Ishikawa (cell line): ENCODE measurements around the gene MYL10.

Experiments used
- CEBPB ChIP-seq: IDR thresholded peaks from 2 replicates; pipeline ENCODE4 v1.6.1; 2012
- CREB1 ChIP-seq: IDR thresholded peaks from 2 replicates; pipeline ENCODE4 v1.6.1; 2012; ENCODE audit warnings: low read depth
- EGR1 ChIP-seq: IDR thresholded peaks from 2 replicates; pipeline ENCODE4 v1.6.1; 2012
- EP300 ChIP-seq: IDR thresholded peaks from 2 replicates; pipeline ENCODE4 v1.6.1; 2012; ENCODE audit warnings: borderline replicate concordance
- FOXM1 ChIP-seq: IDR thresholded peaks from 2 replicates; pipeline ENCODE4 v1.6.1; 2012; ENCODE audit warnings: low read depth, borderline replicate concordance
- NFIC ChIP-seq: IDR thresholded peaks from 2 replicates; pipeline ENCODE4 v1.6.1; 2012
- RAD21 ChIP-seq: IDR thresholded peaks from 2 replicates; pipeline ENCODE4 v1.6.1; 2012; ENCODE audit warnings: low read depth
- TAF1 ChIP-seq: IDR thresholded peaks from 2 replicates; pipeline ENCODE4 v1.6.1; 2012; ENCODE audit warnings: low read depth, mild to moderate bottlenecking
- TCF12 ChIP-seq: IDR thresholded peaks from 2 replicates; pipeline ENCODE4 v1.6.1; 2012; ENCODE audit warnings: low read depth
- TEAD4 ChIP-seq: IDR thresholded peaks from 2 replicates; pipeline ENCODE4 v1.6.1; 2012
- YY1 ChIP-seq: IDR thresholded peaks from 2 replicates; pipeline ENCODE4 v1.6.1; 2012; ENCODE audit warnings: low read depth
- ZBTB7A ChIP-seq: IDR thresholded peaks from 2 replicates; pipeline ENCODE4 v1.6.1; 2012; ENCODE audit warnings: low read depth
- TF ChIP-seq, protein P1 (sequence below): IDR thresholded peaks from 2 replicates; pipeline ENCODE4 v1.6.1; 2012; ENCODE audit warnings: low read depth, mild to moderate bottlenecking
- TF ChIP-seq, protein P2 (sequence below): IDR thresholded peaks from 2 replicates; pipeline ENCODE4 v1.6.1; 2012
- TF ChIP-seq, protein P3 (sequence below): IDR thresholded peaks from 2 replicates; pipeline ENCODE4 v1.6.1; 2012

MYL10 gene

DNA sequence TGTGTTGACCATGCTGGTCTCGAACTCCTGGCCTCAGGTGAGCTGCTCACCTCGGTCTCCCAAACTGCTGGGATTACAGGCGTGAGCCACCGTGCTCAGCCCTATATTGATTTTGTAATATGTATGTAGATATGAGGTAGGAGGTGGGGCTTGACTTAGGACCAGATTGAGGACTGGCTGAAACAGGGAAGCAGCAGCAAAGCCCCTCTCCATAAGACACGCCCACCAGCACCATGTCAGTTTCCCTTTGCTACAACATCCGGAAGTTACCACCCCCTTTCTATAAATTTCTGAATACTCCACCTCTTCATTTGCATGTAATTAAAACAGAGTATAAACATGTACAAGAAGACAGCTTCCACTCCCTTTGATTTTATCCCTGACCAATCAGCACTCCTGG lies 47.9 kb upstream of the MYL10 start:
- no peak for TF ChIP-seq TCF12
- no peak for TF ChIP-seq ZBTB7A
- TF ChIP-seq YY1: no peak
- TF ChIP-seq RAD21: no peak
- TF ChIP-seq TAF1: no peak
- TF ChIP-seq, protein P1, sequence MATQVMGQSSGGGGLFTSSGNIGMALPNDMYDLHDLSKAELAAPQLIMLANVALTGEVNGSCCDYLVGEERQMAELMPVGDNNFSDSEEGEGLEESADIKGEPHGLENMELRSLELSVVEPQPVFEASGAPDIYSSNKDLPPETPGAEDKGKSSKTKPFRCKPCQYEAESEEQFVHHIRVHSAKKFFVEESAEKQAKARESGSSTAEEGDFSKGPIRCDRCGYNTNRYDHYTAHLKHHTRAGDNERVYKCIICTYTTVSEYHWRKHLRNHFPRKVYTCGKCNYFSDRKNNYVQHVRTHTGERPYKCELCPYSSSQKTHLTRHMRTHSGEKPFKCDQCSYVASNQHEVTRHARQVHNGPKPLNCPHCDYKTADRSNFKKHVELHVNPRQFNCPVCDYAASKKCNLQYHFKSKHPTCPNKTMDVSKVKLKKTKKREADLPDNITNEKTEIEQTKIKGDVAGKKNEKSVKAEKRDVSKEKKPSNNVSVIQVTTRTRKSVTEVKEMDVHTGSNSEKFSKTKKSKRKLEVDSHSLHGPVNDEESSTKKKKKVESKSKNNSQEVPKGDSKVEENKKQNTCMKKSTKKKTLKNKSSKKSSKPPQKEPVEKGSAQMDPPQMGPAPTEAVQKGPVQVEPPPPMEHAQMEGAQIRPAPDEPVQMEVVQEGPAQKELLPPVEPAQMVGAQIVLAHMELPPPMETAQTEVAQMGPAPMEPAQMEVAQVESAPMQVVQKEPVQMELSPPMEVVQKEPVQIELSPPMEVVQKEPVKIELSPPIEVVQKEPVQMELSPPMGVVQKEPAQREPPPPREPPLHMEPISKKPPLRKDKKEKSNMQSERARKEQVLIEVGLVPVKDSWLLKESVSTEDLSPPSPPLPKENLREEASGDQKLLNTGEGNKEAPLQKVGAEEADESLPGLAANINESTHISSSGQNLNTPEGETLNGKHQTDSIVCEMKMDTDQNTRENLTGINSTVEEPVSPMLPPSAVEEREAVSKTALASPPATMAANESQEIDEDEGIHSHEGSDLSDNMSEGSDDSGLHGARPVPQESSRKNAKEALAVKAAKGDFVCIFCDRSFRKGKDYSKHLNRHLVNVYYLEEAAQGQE: no peak
- TF ChIP-seq, protein P2, sequence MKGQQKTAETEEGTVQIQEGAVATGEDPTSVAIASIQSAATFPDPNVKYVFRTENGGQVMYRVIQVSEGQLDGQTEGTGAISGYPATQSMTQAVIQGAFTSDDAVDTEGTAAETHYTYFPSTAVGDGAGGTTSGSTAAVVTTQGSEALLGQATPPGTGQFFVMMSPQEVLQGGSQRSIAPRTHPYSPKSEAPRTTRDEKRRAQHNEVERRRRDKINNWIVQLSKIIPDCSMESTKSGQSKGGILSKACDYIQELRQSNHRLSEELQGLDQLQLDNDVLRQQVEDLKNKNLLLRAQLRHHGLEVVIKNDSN: no peak
- TF ChIP-seq, protein P3, sequence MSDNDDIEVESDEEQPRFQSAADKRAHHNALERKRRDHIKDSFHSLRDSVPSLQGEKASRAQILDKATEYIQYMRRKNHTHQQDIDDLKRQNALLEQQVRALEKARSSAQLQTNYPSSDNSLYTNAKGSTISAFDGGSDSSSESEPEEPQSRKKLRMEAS: no peak
- no peak for TF ChIP-seq EP300
- TF ChIP-seq NFIC: no peak
- TF ChIP-seq EGR1: no peak
- TF ChIP-seq CEBPB: no peak
- no peak for TF ChIP-seq CREB1
- no peak for TF ChIP-seq FOXM1
- no peak for TF ChIP-seq TEAD4

DNA sequence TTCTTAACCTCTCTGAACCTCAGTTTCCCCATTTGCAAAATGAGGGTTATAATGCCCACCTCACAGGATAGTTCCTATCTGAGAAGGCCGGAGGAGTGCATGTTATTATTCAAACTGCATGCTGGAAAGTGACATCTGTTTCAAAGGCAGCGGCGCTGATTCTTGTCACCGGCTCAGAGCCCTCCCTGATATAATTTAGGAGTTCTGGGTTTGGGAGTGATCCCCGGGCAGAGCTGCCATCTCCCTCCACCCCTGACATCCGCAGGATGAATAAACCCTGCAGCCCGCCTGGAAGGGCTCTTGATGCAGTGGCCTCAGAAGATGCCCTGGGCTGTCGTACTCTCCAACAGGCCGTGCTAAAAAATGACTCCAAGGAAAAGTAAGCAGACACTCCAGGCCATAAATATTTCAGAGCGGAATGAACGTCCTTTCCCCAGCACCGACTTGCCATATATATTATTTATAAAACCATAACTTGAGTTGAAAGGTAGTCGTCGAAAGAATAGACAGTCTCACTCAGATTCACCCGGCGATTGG lies 47.0 kb upstream of the MYL10 start:
- no peak for TF ChIP-seq CEBPB
- TF ChIP-seq TCF12: no peak
- TF ChIP-seq, protein P3: no peak
- TF ChIP-seq, protein P2: no peak
- no peak for TF ChIP-seq CREB1
- TF ChIP-seq FOXM1: no peak
- TF ChIP-seq NFIC: no peak
- TF ChIP-seq, protein P1: no peak
- TF ChIP-seq RAD21: no peak
- no peak for TF ChIP-seq TEAD4
- no peak for TF ChIP-seq EGR1
- no peak for TF ChIP-seq ZBTB7A
- no peak for TF ChIP-seq EP300
- TF ChIP-seq TAF1: no peak

DNA sequence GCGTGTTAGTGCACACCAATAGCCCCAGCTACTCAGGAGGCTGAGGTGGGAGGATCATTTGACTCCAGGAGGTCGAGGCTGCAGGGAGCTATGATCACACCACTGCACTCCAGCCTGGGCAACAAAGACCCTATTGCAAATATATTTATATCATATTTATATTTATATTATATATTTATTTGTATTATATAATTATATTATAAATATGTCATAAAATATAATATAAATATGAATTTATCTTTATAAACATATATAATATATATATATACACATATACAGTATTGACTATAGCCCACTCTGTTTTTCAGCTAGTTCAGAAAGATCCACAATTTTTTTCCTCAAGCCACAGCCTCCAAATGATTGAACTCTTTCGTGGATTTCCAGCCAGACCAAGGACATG lies 45.3 kb upstream of the MYL10 start:
- TF ChIP-seq NFIC (no peak), RAD21 (no peak), CREB1 (no peak), ZBTB7A (no peak), EGR1 (no peak), CEBPB (no peak), FOXM1 (no peak), TCF12 (no peak), TAF1 (no peak), EP300 (no peak), YY1 (no peak), TEAD4 (no peak)
- TF ChIP-seq, protein P1: no peak
- TF ChIP-seq, protein P2: no peak
- TF ChIP-seq, protein P3: no peak

DNA sequence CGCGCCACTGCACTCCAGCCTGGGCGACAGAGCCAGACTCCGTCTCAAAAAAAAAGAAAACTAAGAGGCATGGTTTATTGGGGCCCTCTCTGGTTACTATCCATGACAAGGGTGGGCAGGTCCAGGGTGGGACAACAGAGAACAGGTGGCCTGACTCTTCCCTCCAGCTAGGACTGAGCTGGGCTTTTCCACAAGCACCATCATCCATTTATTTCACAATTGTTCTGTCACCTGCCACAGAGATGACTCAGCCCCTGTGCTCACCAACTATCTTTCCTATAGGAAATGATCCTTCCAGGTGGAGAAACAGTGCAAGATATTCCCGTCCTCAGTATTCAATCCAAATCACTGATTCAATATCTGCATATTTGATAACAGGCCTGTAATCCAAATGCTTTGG lies 44.9 kb upstream of the MYL10 start:
- no peak for TF ChIP-seq TCF12
- no peak for TF ChIP-seq TEAD4
- no peak for TF ChIP-seq EP300
- no peak for TF ChIP-seq NFIC
- TF ChIP-seq, protein P3: no peak
- no peak for TF ChIP-seq FOXM1
- TF ChIP-seq CREB1: no peak
- TF ChIP-seq, protein P2: no peak
- no peak for TF ChIP-seq TAF1
- TF ChIP-seq ZBTB7A: no peak
- no peak for TF ChIP-seq CEBPB
- no peak for TF ChIP-seq YY1
- no peak for TF ChIP-seq RAD21
- TF ChIP-seq EGR1: no peak
- TF ChIP-seq, protein P1: no peak
